Thyroid gland (tissue), 4 donors: ENCODE data around the gene BCO2. TPM values are rescaled to one million over a fixed set of nuclear protein-coding genes. Genes with fewer than 3 reads are reported as not detected.

Experiments used
- DNase-seq, 2 donors: peaks; one replicate each; pipeline ENCODE4 v3.0.0-alpha.2; 2019
- H3K27ac ChIP-seq, 3 donors: fragments of 200-600 bp; sonication (generic); 1 replicate in 2 of 3; 2 replicates in 1 of 3; pipeline ENCODE4 v1.5.1; 2016 to 2019; ENCODE audit warnings: mild to moderate bottlenecking in 1 of 3, moderate library complexity in 1 of 3
- H3K27me3 ChIP-seq: fragments of 200-600 bp; sonication (generic); one replicate; pipeline ENCODE4 v1.5.1; 2019
- H3K36me3 ChIP-seq, 2 donors: fragments of 200-600 bp; sonication (generic); one replicate each; pipeline ENCODE4 v1.5.1; 2016 to 2019
- H3K4me1 ChIP-seq, 2 donors: fragments of 200-600 bp; sonication (generic); one replicate each; pipeline ENCODE4 v1.5.1; 2017 to 2019
- H3K4me3 ChIP-seq, 3 donors: fragments of 200-600 bp; sonication (generic); replicated peaks in 1 of 3; 1 replicate in 2 of 3; 2 replicates in 1 of 3; pipeline ENCODE4 v1.5.1; 2016; ENCODE audit warnings: mild to moderate bottlenecking in 1 of 3
- H3K9me3 ChIP-seq: fragments of 200-600 bp; sonication (generic); one replicate; pipeline ENCODE4 v1.5.1; 2017
- CTCF ChIP-seq, 6 experiments: fragments of 200-600 bp in 3 of 6; fragments of 450-650 bp in 3 of 6; sonication (generic) in 3 of 6; IDR thresholded peaks; one replicate each; pipeline ENCODE4 v1.5.1; 2016 to 2019; ENCODE audit warnings: antibody characterized with exemption in 6 of 6, mild to moderate bottlenecking in 2 of 6, inconsistent platforms in 1 of 6, moderate library complexity in 1 of 6
- POLR2A ChIP-seq, 2 donors: fragments of 450-650 bp; IDR thresholded peaks; one replicate each; pipeline ENCODE4 v1.6.1; 2017; ENCODE audit warnings: antibody characterized with exemption in 2 of 2, mild to moderate bottlenecking in 2 of 2, moderate library complexity in 1 of 2
- WGBS, 2 donors: methylation state at CpG; one replicate each; pipeline ENCODE4 v1.1.5; 2017; 5-methylcytosine and 5-hydroxymethylcytosine counted together
- intact Hi-C: fragments of 100-400 bp; cut with DNase I; formaldehyde crosslinking; loops from one replicate; pipeline ENCODE4 v1.15.1; 2023
- total RNA-seq, 4 donors: library from RNA; depleted of rRNA; stranded (reverse); fragments of >200 nt; gene quantifications; one replicate each; pipeline ENCODE4 v1.2.3, GENCODE V29; 2016

Gene BCO2
- total RNA-seq, 4 donors from 2014 or later: 6.6 to 15.9 (median 11.1) TPM

GRCh38 chr11:112215621-112216020 is 40.3 kb downstream of the BCO2 start:
- Histone ChIP-seq H3K4me3 (no peak overlapping the region), H3K36me3 (no peaks in the 10 kb centered on the region), H3K9me3 (no peaks in the 10 kb centered on the region), H3K4me1 (no peaks in the 10 kb centered on the region), H3K27me3 (no peaks in the 10 kb centered on the region), H3K27ac (no peak overlapping the region)
- TF ChIP-seq POLR2A (IDR thresholded peaks at IDR 0.05) (no peak), CTCF (IDR thresholded peaks at IDR 0.05) (no peak)
- WGBS, 2 donors: 84 to 90% methylated on average over 6 of the region's 6 CpGs
- intact Hi-C loops: loop anchor here (5.0 kb wide), 1 partner anchor 1317 kb away; no protein-coding TSS in a partner anchor
- DNase-seq: no peak

- Histone ChIP-seq H3K9me3 (no peaks in the 10 kb centered on the region), H3K4me3 (no peak overlapping the region), H3K27ac (no peak overlapping the region), H3K4me1 (peaks cover 0 to 7% of the 10 kb centered on the region in 2 donors), H3K36me3 (no peaks in the 10 kb centered on the region), H3K27me3 (no peaks in the 10 kb centered on the region)
- intact Hi-C loops: loop anchor here (5.0 kb wide), 1 partner anchor 1316 kb away; no protein-coding TSS in a partner anchor
- TF ChIP-seq POLR2A (IDR thresholded peaks at IDR 0.05) (no peak), CTCF (IDR thresholded peaks at IDR 0.05) (no peak)
- WGBS, 2 donors: 95 to 100% methylated on average over 1 of the region's 1 CpG
- DNase-seq: no peak
Observed at GRCh38 chr11:112216561-112217105, 41.3 kb downstream of the BCO2 start.

GRCh38 chr11:112219476-112220232 is 44.3 kb downstream of the BCO2 start:
- WGBS, 2 donors: 36 to 37% methylated on average over 7 of the region's 7 CpGs
- TF ChIP-seq CTCF (IDR thresholded peaks at IDR 0.05): peak; percentile 55 to 93 (median 74)
- TF ChIP-seq POLR2A (IDR thresholded peaks at IDR 0.05): no peak
- no peaks in the 10 kb centered on the region for H3K9me3 ChIP-seq
- H3K27me3 ChIP-seq: no peaks in the 10 kb centered on the region
- H3K4me1 ChIP-seq: peaks cover 0 to 12% of the 10 kb centered on the region in 2 donors
- intact Hi-C loops: loop anchor here (2.0 to 5.0 kb wide), 2 partner anchors 61 to 1313 kb away; no protein-coding TSS in a partner anchor
- no peaks in the 10 kb centered on the region for H3K36me3 ChIP-seq
- peak; percentile 20 to 22 for DNase-seq
- H3K4me3 ChIP-seq: no peak overlapping the region
- no peak overlapping the region for H3K27ac ChIP-seq

- Histone ChIP-seq H3K9me3 (no peaks in the 10 kb centered on the region), H3K36me3 (no peaks in the 10 kb centered on the region), H3K4me1 (peaks cover 0 to 12% of the 10 kb centered on the region in 2 donors), H3K27me3 (no peaks in the 10 kb centered on the region), H3K27ac (peak overlapping the region in 2 of 3 donors; percentile 19 to 28), H3K4me3 (no peak overlapping the region)
- DNase-seq: no peak
- TF ChIP-seq POLR2A (IDR thresholded peaks at IDR 0.05) (no peak), CTCF (IDR thresholded peaks at IDR 0.05) (no peak)
- intact Hi-C loops: loop anchor here (2.0 kb wide), 1 partner anchor 59 kb away; no protein-coding TSS in a partner anchor
- 47 to 58% methylated on average over 3 of the region's 3 CpGs for WGBS, 2 donors
Observed at GRCh38 chr11:112221274-112221835, 46.0 kb downstream of the BCO2 start.
